MCF 10A (cell line): ENCODE data around the gene FBN1. TPM values are rescaled to one million over a fixed set of nuclear protein-coding genes. Genes with fewer than 3 reads are reported as not detected.

Source experiments
- BruUV-seq: library from RNA; stranded (reverse); fragments of 400-500 nt; replicated peaks from 2 replicates; lab custom pipeline; 2021; lab: Mats Ljungman, UMichigan
- CTCF ChIA-PET: fragments of 300-600 bp; sonication (Branson Sonifier 250); formaldehyde crosslinking; extraction: SDS; loops from one replicate; lab custom pipeline; 2021; ENCODE audit warnings: antibody characterized with exemption, inconsistent platforms; lab: Yijun Ruan, JAX
- POLR2A ChIA-PET: fragments of 300-600, 350-650 bp; sonication (Branson Sonifier 250); formaldehyde crosslinking; extraction: SDS; loops from one replicate; lab custom pipeline; 2020; ENCODE audit warnings: antibody characterized with exemption, inconsistent platforms; lab: Yijun Ruan, JAX
- DNase-seq: peaks from one replicate; pipeline ENCODE4 v3.0.0-alpha.2; 2018; ENCODE audit not compliant: unreplicated experiment
- H3K27ac Mint-ChIP-seq: one replicate; pipeline ENCODE4 v1.8.0; 2022; ENCODE audit warnings: mild to moderate bottlenecking, low read depth, mixed read lengths; ENCODE audit not compliant: unreplicated experiment
- H3K27me3 Mint-ChIP-seq: one replicate; pipeline ENCODE4 v1.8.0; 2022; ENCODE audit warnings: mixed read lengths; ENCODE audit not compliant: insufficient read depth, unreplicated experiment
- H3K36me3 Mint-ChIP-seq: one replicate; pipeline ENCODE4 v1.8.0; 2022; ENCODE audit warnings: mild to moderate bottlenecking, moderate library complexity, mixed read lengths; ENCODE audit not compliant: insufficient read depth, unreplicated experiment
- H3K4me1 Mint-ChIP-seq: one replicate; pipeline ENCODE4 v1.8.0; 2022; ENCODE audit warnings: mixed read lengths; ENCODE audit not compliant: insufficient read depth, unreplicated experiment
- H3K4me3 Mint-ChIP-seq: one replicate; pipeline ENCODE4 v1.8.0; 2022; ENCODE audit warnings: mild to moderate bottlenecking, moderate library complexity, mixed read lengths; ENCODE audit not compliant: unreplicated experiment
- H3K9me3 Mint-ChIP-seq: one replicate; pipeline ENCODE4 v1.8.0; 2022; ENCODE audit warnings: mixed read lengths; ENCODE audit not compliant: unreplicated experiment
- intact Hi-C: fragments of 100-400 bp; cut with micrococcal nuclease; formaldehyde crosslinking; loops from 2 replicates; pipeline ENCODE4 v1.14.1; 2022
- total RNA-seq: library from RNA; stranded (reverse); gene quantifications from 2 replicates; pipeline ENCODE4 v1.2.3, GENCODE V29; 2022
- TF ChIP-seq, protein P1 (sequence below): fragments of 200-600 bp; IDR thresholded peaks from one replicate; pipeline ENCODE4 v1.8.0; 2022; ENCODE audit warnings: antibody characterized with exemption, mild to moderate bottlenecking; ENCODE audit not compliant: unreplicated experiment

Gene FBN1
- total RNA-seq, 1 experiment from 2014 or later: 14.3 TPM

DNA sequence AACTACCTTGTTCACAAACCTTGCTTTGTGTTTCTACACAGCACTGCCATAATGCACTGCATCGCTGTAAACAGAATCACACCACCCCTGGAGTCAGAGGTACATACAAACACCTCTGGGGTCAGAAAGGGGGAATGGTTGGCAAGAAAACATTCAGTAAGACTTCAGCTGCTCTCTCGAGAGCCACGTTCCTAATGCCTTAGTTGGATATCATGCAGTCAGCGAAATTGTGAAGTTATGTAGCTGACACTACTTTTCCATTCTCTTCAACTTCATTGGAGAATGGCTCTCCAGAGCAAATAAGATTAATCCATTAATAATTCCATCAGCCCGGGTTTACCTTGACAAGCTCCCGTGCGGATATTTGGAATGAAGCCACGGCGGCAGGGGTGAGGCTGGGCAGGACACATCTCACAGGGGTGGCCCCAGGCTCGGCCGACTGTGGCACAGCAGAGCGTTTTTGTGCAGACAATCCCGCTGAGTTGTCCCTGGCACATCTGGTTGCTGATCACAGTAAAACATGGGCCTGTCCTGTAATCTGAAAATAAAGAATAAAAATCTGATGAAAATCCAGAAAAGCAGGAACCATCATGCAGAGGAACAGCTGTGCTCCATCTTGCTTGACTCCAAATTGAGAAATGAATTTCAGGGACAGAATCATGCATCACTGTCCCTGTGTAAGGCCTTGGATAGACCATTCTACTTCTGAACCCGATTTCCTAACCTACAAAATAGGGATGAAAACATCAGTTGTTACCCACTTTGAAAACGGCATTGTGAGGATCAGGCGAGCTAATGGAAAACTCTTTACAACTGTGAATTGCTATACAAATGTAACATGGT, 108.0 kb downstream of the FBN1 start:
- Mint-ChIP-seq H3K4me1 (peaks cover 11% of the 10 kb centered on the region), H3K9me3 (no peaks in the 10 kb centered on the region), H3K27me3 (no peaks in the 10 kb centered on the region), H3K4me3 (no peak overlapping the region), H3K36me3 (no peaks in the 10 kb centered on the region), H3K27ac (no peak overlapping the region)
- intact Hi-C loops: no loop called here
- TF ChIP-seq, protein P1, sequence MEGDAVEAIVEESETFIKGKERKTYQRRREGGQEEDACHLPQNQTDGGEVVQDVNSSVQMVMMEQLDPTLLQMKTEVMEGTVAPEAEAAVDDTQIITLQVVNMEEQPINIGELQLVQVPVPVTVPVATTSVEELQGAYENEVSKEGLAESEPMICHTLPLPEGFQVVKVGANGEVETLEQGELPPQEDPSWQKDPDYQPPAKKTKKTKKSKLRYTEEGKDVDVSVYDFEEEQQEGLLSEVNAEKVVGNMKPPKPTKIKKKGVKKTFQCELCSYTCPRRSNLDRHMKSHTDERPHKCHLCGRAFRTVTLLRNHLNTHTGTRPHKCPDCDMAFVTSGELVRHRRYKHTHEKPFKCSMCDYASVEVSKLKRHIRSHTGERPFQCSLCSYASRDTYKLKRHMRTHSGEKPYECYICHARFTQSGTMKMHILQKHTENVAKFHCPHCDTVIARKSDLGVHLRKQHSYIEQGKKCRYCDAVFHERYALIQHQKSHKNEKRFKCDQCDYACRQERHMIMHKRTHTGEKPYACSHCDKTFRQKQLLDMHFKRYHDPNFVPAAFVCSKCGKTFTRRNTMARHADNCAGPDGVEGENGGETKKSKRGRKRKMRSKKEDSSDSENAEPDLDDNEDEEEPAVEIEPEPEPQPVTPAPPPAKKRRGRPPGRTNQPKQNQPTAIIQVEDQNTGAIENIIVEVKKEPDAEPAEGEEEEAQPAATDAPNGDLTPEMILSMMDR: no peak
- DNase-seq: no peak
- no TSS peak for BruUV-seq
- ChIA-PET POLR2A (no interaction called here), CTCF (no interaction called here)

DNA sequence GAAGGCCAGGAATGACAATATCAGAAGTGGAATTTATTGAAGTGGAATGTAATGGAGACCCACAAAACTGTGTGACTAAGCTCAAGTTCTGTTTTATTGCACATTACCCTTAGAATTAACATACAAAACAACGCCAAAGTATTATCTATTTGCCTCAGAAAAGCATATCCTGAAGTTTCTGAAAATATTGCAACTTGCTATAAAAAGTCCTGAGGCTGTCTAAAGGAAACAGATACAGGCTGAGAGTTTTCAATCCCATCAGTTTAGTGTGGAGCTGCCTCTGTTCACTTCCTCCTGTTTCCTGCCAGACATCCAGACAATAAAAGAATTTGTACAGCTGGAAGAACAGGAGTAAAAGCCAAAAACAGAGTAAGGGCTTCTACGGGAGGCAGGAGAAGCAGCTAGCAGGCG, 108.8 kb downstream of the FBN1 start:
- Mint-ChIP-seq H3K4me1 (peaks cover 5% of the 10 kb centered on the region), H3K27ac (no peak overlapping the region), H3K4me3 (no peak overlapping the region), H3K36me3 (no peaks in the 10 kb centered on the region), H3K27me3 (no peaks in the 10 kb centered on the region), H3K9me3 (no peaks in the 10 kb centered on the region)
- no TSS peak for BruUV-seq
- TF ChIP-seq, protein P1: no peak
- intact Hi-C loops: no loop called here
- DNase-seq: no peak
- ChIA-PET POLR2A (interaction anchor here (0.7 kb wide), 1 partner anchor 75 kb away, joined by 5 read pairs; no protein-coding TSS in a partner anchor), CTCF (no interaction called here)

DNA sequence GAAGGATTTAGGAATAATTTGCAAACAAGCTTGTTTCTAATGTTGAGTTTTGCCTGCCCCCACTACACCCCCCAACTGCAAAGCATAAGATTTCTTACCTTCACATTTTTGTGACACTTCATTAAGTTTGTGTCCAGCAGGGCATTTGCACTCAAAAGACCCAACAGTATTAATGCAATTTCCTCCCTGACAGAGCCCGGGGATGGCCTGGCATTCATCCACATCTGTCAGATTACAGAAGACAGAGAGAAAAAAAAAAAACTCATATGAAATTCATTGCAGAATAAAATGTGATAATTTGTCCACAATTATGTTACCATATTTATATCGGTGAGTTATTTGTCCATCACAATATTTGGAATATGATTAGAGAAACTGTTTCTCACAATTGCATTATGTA, 111.5 kb downstream of the FBN1 start:
- no peaks in the 10 kb centered on the region for H3K36me3 Mint-ChIP-seq
- no peak overlapping the region for H3K4me3 Mint-ChIP-seq
- H3K4me1 Mint-ChIP-seq: no peaks in the 10 kb centered on the region
- H3K9me3 Mint-ChIP-seq: no peaks in the 10 kb centered on the region
- ChIA-PET CTCF (no interaction called here), POLR2A (interaction anchor here (0.5 to 1.1 kb wide), 2 partner anchors 31 to 265 kb away, joined by 3 to 4 read pairs; no protein-coding TSS in a partner anchor)
- H3K27ac Mint-ChIP-seq: no peak overlapping the region
- TF ChIP-seq, protein P1: no peak
- DNase-seq: no peak
- intact Hi-C loops: no loop called here
- no peaks in the 10 kb centered on the region for H3K27me3 Mint-ChIP-seq
- no TSS peak for BruUV-seq

GRCh38 chr15:48532946-48533345, 112.6 kb downstream of the FBN1 start:
- BruUV-seq: no TSS peak
- no peak for DNase-seq
- TF ChIP-seq, protein P1: no peak
- no peaks in the 10 kb centered on the region for H3K27me3 Mint-ChIP-seq
- no peak overlapping the region for H3K27ac Mint-ChIP-seq
- no peaks in the 10 kb centered on the region for H3K36me3 Mint-ChIP-seq
- ChIA-PET CTCF (interaction anchor here (0.6 to 0.7 kb wide), 2 partner anchors 57 to 63 kb away, joined by 4 to 5 read pairs; no protein-coding TSS in a partner anchor), POLR2A (no interaction called here)
- no peak overlapping the region for H3K4me3 Mint-ChIP-seq
- intact Hi-C loops: no loop called here
- no peaks in the 10 kb centered on the region for H3K9me3 Mint-ChIP-seq
- H3K4me1 Mint-ChIP-seq: no peaks in the 10 kb centered on the region
